H4 (cell line): ENCODE measurements around the gene SHOC2. TPM values are rescaled to one million over a fixed set of nuclear protein-coding genes. Genes with fewer than 3 reads are reported as not detected.
"Not testable (repeated sequence)": the region's sequence is repeated elsewhere in the genome, so short reads cannot be mapped to it uniquely, and the experiment has no call there.

ENCODE experiments used
- DNase-seq: peaks from one replicate; pipeline ENCODE4 v3.0.0-alpha.2; 2015; ENCODE audit warnings: low spot score
- total RNA-seq: library from RNA; depleted of rRNA; stranded (reverse); fragments of >200 nt; shearing (Covaris generic); gene quantifications from 2 replicates; pipeline ENCODE4 v1.2.3, GENCODE V29; 2014

SHOC2 gene
- total RNA-seq, 1 experiment from 2014 or later: 29.0 TPM

- peak; percentile 35 for DNase-seq
Measured at GRCh38 chr10:110901954-110902819, 17.2 kb upstream of the SHOC2 start.

GRCh38 chr10:110903280-110904278, 15.8 kb upstream of the SHOC2 start:
- no peak for DNase-seq

- DNase-seq: no peak
Measured at GRCh38 chr10:110910138-110910537, 9.3 kb upstream of the SHOC2 start.

- no peak for DNase-seq
Measured at GRCh38 chr10:110912374-110912773, 7.0 kb upstream of the SHOC2 start.

GRCh38 chr10:110914431-110914830, 5.0 kb upstream of the SHOC2 start:
- DNase-seq: no peak

GRCh38 chr10:110915035-110915434, 4.4 kb upstream of the SHOC2 start:
- DNase-seq: no peak

- DNase-seq: not testable (repeated sequence)
Measured at GRCh38 chr10:110915600-110915999, 3.8 kb upstream of the SHOC2 start.

- DNase-seq: no peak
Measured at GRCh38 chr10:110916554-110917346, 2.7 kb upstream of the SHOC2 start.

GRCh38 chr10:110918269-110918642, 1.1 kb upstream of the SHOC2 start:
- DNase-seq: peak; percentile 93

- peak; percentile 99 for DNase-seq
Measured at GRCh38 chr10:110918643-110919348, 608 bp upstream of the SHOC2 start, which contains the start of gene BBIP1. TSS of gene BBIP1 (minus strand) at chr10:110919180. CDS start at chr10:110918157, 1,023 bp downstream.

- DNase-seq: peak; percentile 19
Measured at GRCh38 chr10:110919971-110920881, 822 bp downstream of the SHOC2 start.

- no peak for DNase-seq
Measured at GRCh38 chr10:110923856-110924493, 4.6 kb downstream of the SHOC2 start.

GRCh38 chr10:110927461-110927860, 8.1 kb downstream of the SHOC2 start:
- no peak for DNase-seq

- no peak for DNase-seq
Measured at GRCh38 chr10:110931769-110932381, 12.5 kb downstream of the SHOC2 start.

- DNase-seq: no peak
Measured at GRCh38 chr10:110932505-110933180, 13.2 kb downstream of the SHOC2 start.

- DNase-seq: no peak
Measured at GRCh38 chr10:110936757-110937156, 17.4 kb downstream of the SHOC2 start.

GRCh38 chr10:110939419-110939818, 20.0 kb downstream of the SHOC2 start:
- DNase-seq: no peak

GRCh38 chr10:110944792-110945396, 25.5 kb downstream of the SHOC2 start:
- no peak for DNase-seq
